IPS-18a (cell line): Measurements from ENCODE around the gene TTC23.

Experiments
- H3K27ac ChIP-seq: one replicate; pipeline ENCODE4 v1.5.1; 2013; ENCODE audit warnings: low read length
- H3K27me3 ChIP-seq: one replicate; pipeline ENCODE4 v1.6.1; 2013; ENCODE audit warnings: mild to moderate bottlenecking, low read length; ENCODE audit not compliant: control insufficient read depth, insufficient read depth
- H3K36me3 ChIP-seq: one replicate; pipeline ENCODE4 v1.6.1; 2013; ENCODE audit warnings: low read depth, low read length; ENCODE audit not compliant: control insufficient read depth
- H3K4me1 ChIP-seq: one replicate; pipeline ENCODE4 v1.6.1; 2013; ENCODE audit warnings: low read depth, low read length; ENCODE audit not compliant: control insufficient read depth
- H3K4me3 ChIP-seq: one replicate; pipeline ENCODE4 v1.5.1; 2013; ENCODE audit warnings: low read length
- H3K9ac ChIP-seq: one replicate; pipeline ENCODE4 v1.6.1; 2013; ENCODE audit warnings: mild to moderate bottlenecking, low read length, moderate library complexity
- H3K9me3 ChIP-seq: one replicate; pipeline ENCODE4 v1.6.1; 2013; ENCODE audit warnings: low read depth, low read length; ENCODE audit not compliant: control insufficient read depth

The TTC23 gene

DNA sequence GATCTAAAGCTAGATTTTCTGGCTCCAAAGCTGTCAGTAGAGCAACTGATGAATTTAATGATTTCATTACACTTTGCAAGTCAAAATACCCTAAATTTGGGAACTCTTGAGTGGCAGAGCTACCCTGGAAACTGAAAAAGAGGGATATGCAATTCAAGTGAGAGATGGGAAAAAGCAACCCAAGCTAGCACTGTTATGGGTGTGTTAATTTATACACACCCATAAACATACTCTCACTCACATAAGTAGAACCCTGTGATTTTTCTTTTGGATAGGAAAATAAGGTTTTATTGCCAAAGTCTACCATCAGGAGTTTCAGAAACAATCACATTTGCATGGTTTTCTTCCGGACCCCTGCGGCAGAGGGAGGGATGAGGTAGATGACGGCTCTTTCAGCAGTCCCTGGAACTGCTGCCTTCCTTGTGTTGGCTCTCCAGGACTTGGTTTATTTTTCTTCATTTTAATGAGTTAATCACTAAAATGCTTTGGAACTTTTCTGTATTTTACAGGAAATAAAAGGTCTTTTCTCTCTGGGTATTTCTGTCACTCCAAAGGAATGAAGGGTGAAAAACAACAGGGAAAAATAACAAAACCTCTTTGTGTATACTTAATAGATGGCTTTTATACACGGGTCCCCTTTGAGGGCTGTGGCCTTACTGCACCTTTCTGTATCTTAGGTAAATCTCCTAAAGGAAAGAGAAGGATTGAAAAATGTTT is 63.8 kb downstream of the TTC23 start:
- H3K9ac ChIP-seq = no peak overlapping the region
- H3K4me3 ChIP-seq = no peak overlapping the region
- no peaks in the 10 kb centered on the region for H3K9me3 ChIP-seq
- no peaks in the 10 kb centered on the region for H3K27me3 ChIP-seq
- H3K4me1 ChIP-seq = peaks cover 9% of the 10 kb centered on the region
- H3K36me3 ChIP-seq = no peaks in the 10 kb centered on the region
- no peak overlapping the region for H3K27ac ChIP-seq

DNA sequence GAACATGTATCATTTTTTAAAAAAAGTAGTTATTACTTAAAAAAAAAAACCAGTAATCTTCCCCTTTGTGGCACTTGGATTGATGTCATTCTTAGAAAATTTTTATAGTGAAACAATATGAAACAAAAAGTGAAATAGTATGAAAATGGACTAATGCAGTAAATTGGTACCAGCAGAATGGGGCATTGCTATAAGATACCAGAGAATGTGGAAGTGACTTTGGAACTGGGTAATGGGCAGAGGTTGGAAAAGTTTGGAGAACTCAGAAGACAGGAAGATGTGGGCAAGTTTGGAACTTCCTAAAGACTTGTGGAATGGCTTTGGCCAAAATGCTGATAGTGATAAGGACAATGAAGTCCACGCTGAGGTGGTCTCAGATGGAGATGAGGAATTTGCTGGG is 66.6 kb downstream of the TTC23 start:
- no peaks in the 10 kb centered on the region for H3K9me3 ChIP-seq
- H3K27ac ChIP-seq = no peak overlapping the region
- H3K4me1 ChIP-seq = peaks cover 9% of the 10 kb centered on the region

DNA sequence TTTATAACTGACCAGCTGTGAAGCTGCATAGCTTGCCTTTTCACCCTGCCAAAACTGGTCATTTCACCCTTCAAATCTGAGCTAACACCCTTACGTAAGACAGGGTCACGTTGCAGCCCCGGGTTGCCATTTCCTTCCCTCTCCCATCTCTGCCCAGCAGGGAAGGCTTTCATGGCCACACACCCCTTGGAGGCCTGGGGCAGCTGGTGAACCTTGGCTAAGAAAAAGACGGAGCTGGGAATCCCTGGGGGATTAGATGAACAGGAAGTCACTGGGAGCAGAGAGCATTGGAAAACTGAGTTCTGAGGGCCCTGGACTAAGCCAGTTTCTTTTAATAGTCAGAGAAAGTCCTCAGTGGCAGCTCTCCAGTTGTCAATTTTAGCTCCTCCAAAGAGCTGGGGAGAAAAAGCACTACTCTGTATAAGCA is 67.8 kb downstream of the TTC23 start:
- Histone ChIP-seq H3K4me3 (no peak overlapping the region), H3K27ac (no peak overlapping the region), H3K9me3 (no peaks in the 10 kb centered on the region), H3K9ac (no peak overlapping the region), H3K27me3 (no peaks in the 10 kb centered on the region), H3K4me1 (peaks cover 9% of the 10 kb centered on the region), H3K36me3 (no peaks in the 10 kb centered on the region)

More for the DNA sequence above, 66.6 kb downstream of the TTC23 start:
- H3K27me3 ChIP-seq = no peaks in the 10 kb centered on the region
- no peak overlapping the region for H3K9ac ChIP-seq
- H3K36me3 ChIP-seq = no peaks in the 10 kb centered on the region
- no peak overlapping the region for H3K4me3 ChIP-seq

DNA sequence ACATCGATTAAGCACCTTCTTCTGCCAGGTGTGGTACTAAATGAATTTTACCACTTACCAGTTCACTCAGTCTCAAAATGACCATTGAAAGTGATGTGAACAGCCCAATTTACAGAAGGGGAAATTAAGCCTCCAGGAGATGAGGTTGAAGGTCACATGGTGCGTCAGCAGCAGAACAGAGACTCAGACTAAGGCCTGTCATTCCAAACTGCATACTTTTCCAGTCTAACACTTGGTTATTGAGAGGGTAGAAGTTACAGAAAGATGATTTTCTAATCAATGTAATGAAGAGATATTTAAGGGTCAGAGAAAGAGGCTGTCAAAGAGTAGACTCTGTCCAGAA is 68.4 kb downstream of the TTC23 start:
- Histone ChIP-seq H3K27ac (no peak overlapping the region), H3K4me3 (no peak overlapping the region), H3K36me3 (no peaks in the 10 kb centered on the region), H3K9ac (no peak overlapping the region), H3K4me1 (peaks cover 9% of the 10 kb centered on the region), H3K9me3 (no peaks in the 10 kb centered on the region), H3K27me3 (no peaks in the 10 kb centered on the region)

DNA sequence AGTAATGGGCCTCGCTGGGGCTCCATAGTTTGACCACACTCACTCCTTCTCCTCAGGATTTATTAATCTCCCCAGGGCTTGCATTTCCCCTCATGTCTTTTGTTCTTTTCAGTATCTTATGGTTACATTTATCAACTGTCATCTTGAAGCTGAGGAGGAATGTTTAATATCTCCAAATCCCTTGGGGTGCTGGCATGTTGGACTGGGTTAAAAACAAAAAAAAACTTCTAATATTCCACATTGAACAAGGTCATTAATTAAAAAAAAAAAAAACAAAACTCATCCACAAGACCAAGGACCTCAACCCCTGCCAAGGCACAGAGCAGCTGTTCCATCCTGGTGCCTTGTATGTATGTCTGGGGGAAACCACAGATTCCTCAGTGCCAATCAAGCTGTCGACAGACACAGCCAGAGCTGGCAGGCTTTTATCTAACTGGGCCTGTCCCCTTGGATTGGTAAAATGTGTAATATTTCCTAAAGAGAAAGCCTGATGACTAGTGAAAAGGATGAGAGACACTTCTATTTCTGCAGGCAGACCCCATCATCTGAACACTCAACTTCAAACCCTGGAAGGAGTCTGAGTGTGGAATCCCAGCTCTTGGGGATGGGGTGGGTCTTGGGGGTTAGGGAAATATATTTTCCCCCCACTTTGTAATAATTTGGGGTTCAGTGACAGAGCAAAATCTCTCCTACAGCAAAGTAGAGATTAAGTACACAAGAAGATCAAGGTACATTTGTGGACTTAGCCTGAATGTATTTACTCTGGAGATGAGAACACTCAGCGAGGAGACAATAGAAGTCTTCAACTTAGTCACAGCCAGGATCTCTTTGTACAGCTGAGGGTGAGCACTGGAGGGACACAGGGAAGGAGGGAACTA is 69.1 kb downstream of the TTC23 start:
- H3K4me3 ChIP-seq = no peak overlapping the region
- H3K36me3 ChIP-seq = no peaks in the 10 kb centered on the region
- H3K4me1 ChIP-seq = peaks cover 9% of the 10 kb centered on the region
- no peaks in the 10 kb centered on the region for H3K9me3 ChIP-seq
- H3K27ac ChIP-seq = no peak overlapping the region
- no peak overlapping the region for H3K9ac ChIP-seq
- no peaks in the 10 kb centered on the region for H3K27me3 ChIP-seq

DNA sequence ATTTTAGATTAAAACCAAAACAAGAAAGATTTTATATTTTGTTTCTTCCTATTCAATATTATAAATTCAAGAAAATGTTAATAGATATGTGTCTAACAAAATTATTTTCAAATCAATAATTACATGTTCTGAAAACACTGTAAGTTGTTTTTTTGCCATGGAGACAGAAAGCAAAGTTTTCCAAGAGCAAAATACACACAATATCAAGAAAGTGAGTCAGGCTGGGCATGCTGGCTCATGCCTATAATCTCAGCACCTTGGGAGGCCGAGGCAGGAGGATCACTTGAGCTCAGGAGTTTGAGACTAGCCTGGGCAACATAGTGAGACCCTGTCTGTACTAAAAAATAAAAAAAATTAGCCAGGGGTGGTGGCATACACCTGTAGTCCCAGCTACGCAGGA is 71.7 kb downstream of the TTC23 start:
- Histone ChIP-seq H3K9ac (no peak overlapping the region), H3K4me3 (no peak overlapping the region), H3K27ac (no peak overlapping the region), H3K9me3 (no peaks in the 10 kb centered on the region), H3K4me1 (peaks cover 9% of the 10 kb centered on the region), H3K36me3 (no peaks in the 10 kb centered on the region), H3K27me3 (no peaks in the 10 kb centered on the region)

DNA sequence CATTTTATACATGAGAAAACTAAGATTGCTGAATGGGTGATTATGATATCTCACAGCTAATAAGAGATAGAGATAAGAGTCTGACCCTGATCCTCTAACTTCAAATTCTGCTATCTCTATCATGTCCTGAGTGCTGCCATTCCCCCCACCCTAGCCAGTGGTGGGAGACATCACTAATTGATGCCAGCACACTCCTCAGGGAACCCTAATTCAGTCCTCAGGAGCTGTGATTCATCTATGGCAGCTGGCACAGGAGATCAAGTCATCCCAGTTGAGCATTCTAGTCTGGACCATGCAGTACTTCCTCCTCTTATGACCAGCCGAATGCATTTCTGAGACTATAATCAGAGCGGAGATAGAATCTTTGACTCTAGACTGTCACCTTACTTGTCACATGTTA is 72.6 kb downstream of the TTC23 start:
- H3K9me3 ChIP-seq = no peaks in the 10 kb centered on the region
- no peak overlapping the region for H3K9ac ChIP-seq
- no peaks in the 10 kb centered on the region for H3K36me3 ChIP-seq
- H3K27ac ChIP-seq = no peak overlapping the region
- no peaks in the 10 kb centered on the region for H3K27me3 ChIP-seq
- H3K4me1 ChIP-seq = peaks cover 5% of the 10 kb centered on the region
- no peak overlapping the region for H3K4me3 ChIP-seq

DNA sequence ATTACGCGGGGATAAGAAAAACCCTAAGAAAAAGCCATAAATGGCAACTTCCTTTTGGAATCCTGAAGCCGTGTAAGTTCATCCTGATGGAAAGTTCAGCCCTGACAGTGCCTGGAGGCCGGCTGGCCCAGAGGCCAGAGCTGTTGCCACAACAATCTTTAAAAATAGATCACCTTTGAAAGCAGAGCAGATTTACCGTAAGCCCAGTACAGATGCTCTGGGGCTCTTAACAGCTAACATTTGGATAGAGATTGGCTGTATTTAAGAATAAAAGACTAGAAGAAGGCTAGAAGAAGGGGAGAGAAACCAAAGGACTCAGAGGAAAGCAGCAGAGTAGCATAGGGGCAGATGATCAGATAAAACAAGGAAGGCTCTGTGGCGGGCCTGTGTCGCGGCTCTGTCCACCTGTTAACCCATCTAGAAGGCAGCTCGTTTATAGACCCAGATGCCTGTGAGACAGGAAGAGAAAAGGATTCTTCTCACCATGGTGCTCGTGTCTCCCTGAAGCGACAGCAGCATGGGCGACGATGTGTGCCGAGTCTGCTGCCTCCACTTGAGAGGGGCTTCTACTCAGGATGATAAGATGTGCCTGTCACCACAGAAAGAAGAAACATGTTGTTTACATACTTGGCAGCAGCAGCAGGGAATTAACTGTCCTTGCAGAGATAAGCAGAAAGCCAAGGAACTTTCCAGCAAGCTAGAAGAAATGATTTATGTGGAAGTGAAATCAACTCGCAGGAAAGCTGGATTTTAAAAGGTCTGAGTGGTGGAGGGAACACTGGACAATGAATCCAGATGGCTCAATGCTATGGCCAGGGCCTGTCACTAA is 74.6 kb downstream of the TTC23 start:
- Histone ChIP-seq H3K27ac (no peak overlapping the region), H3K9ac (no peak overlapping the region), H3K27me3 (no peaks in the 10 kb centered on the region), H3K4me3 (no peak overlapping the region), H3K4me1 (no peaks in the 10 kb centered on the region), H3K9me3 (no peaks in the 10 kb centered on the region), H3K36me3 (no peaks in the 10 kb centered on the region)

DNA sequence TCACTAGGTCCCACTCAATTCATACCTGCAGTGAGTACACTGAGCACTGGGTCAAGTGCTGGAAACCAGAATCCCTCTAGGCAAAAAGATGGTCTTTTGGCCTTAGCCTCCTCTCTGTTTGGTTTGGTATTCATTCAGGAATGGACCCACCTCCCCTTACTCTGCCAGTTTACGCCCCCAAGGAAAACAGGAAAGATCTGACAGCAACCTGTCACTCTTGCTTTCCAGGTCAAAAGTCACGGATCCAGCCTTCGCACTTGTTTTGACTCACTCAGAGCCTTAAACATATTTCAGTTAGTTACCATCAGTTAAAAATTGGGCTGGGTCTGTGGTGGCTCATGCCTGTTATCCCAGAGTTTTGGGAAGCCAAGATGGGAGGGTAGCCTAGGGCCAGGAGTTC is 76.4 kb downstream of the TTC23 start:
- Histone ChIP-seq H3K9me3 (no peaks in the 10 kb centered on the region), H3K27ac (no peak overlapping the region), H3K36me3 (no peaks in the 10 kb centered on the region), H3K27me3 (no peaks in the 10 kb centered on the region), H3K4me3 (no peak overlapping the region), H3K4me1 (no peaks in the 10 kb centered on the region), H3K9ac (no peak overlapping the region)

DNA sequence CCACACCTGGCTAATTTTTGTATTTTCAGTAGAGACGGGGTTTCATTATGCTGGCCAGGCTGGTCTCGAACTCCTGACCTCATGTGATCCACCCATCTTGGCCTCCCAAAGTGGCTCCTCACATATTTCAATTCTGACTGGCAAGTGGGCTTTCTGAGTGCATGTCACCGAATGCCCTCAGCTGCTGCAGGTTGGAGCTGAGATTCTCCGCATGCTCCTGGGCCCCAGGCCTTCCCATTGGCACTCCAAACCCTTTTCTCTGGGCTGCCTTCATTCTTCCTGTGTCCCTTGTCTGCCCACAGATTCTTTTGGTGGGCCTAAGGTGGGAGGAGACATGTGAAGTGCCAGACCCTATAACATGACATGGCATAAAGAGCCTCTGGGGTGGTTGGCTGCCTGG is 77.2 kb downstream of the TTC23 start:
- Histone ChIP-seq H3K27ac (no peak overlapping the region), H3K36me3 (no peaks in the 10 kb centered on the region), H3K4me1 (no peaks in the 10 kb centered on the region), H3K4me3 (no peak overlapping the region), H3K9ac (no peak overlapping the region), H3K27me3 (no peaks in the 10 kb centered on the region), H3K9me3 (no peaks in the 10 kb centered on the region)

DNA sequence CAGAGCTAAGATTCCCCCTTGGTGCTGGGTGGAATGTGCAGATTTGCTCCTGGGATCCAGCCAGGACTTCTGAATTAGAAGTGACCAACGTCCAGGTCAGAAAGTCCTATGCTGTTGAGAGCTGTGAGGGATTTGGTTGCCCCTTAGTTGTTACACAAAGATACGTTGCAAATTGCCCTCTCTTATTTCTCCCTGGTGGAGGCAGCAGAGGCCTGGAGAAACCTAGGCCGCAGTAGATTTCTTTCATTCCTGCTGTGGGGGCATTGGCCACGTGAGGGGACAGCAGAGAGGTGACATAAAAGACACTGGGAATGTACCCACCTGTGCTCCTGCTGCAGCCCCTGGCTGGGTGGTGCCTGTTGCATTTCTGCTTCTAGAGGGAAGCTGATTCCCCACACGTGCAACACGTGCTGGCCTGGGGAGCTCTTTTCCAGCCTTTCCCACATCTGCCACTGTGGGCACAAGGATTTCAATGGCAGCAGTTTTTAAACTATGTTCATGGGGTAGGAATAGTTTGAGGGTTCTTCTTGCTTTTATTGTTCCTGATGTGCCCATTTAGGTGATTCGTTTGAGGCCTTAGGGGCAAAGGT is 78.8 kb downstream of the TTC23 start:
- Histone ChIP-seq H3K9me3 (no peaks in the 10 kb centered on the region), H3K4me3 (no peak overlapping the region), H3K9ac (no peak overlapping the region), H3K27ac (no peak overlapping the region), H3K27me3 (no peaks in the 10 kb centered on the region), H3K4me1 (no peaks in the 10 kb centered on the region), H3K36me3 (no peaks in the 10 kb centered on the region)
